SK-N-SH treated with all-trans-retinoic acid at 6 μM for 48 hours (cell line): ENCODE measurements around the gene GAS2.

ENCODE experiments used
- ATAC-seq: fragments of 200-7000 bp; cut with Tn5 transposase; 3 replicates; pipeline ENCODE4 v1.9.1; 2020; ENCODE audit warnings: mild to moderate bottlenecking, moderate library complexity
- ARNTL ChIP-seq: fragments of 450-650 bp; formaldehyde crosslinking; IDR thresholded peaks from 2 replicates; pipeline ENCODE4 v1.5.0; 2020; ENCODE audit warnings: low read depth, mild to moderate bottlenecking, moderate library complexity, borderline replicate concordance
- BACH2 ChIP-seq: fragments of 250-450 bp; sonication (Bioruptor Pico); IDR thresholded peaks from 2 replicates; pipeline ENCODE4 v1.9.0; 2021; ENCODE audit warnings: mild to moderate bottlenecking, borderline replicate concordance
- CSDC2 ChIP-seq: fragments of 250-450 bp; sonication (Bioruptor Pico); IDR thresholded peaks from 2 replicates; pipeline ENCODE4 v1.5.0; 2020; ENCODE audit warnings: mild to moderate bottlenecking, moderate library complexity
- ESRRG ChIP-seq: fragments of 250-450 bp; sonication (Bioruptor Pico); IDR thresholded peaks from 2 replicates; pipeline ENCODE4 v1.6.1; 2021; ENCODE audit warnings: mild to moderate bottlenecking
- GLIS3 ChIP-seq: fragments of 250-450 bp; sonication (Bioruptor Pico); IDR thresholded peaks from 2 replicates; pipeline ENCODE4 v1.5.0; 2020; ENCODE audit warnings: mild to moderate bottlenecking, moderate library complexity
- ISL1 ChIP-seq: fragments of 250-450 bp; sonication (Bioruptor Pico); IDR thresholded peaks from 2 replicates; pipeline ENCODE4 v2.1.2; 2022; ENCODE audit warnings: mild to moderate bottlenecking, moderate library complexity
- OSR1 ChIP-seq: fragments of 250-450 bp; sonication (Bioruptor Pico); IDR thresholded peaks from 2 replicates; pipeline ENCODE4 v1.8.0; 2022; ENCODE audit warnings: moderate library complexity, mild to moderate bottlenecking, inconsistent platforms
- POU6F1 ChIP-seq: fragments of 250-450 bp; sonication (Bioruptor Pico); IDR thresholded peaks from 2 replicates; pipeline ENCODE4 v1.8.0; 2021; ENCODE audit warnings: low read depth, mild to moderate bottlenecking, moderate library complexity, borderline replicate concordance
- PPARA ChIP-seq: fragments of 250-450 bp; sonication (Bioruptor Pico); IDR thresholded peaks from 2 replicates; pipeline ENCODE4 v1.5.0; 2020; ENCODE audit warnings: mild to moderate bottlenecking, borderline replicate concordance
- RARB ChIP-seq: fragments of 250-450 bp; sonication (Bioruptor Pico); IDR thresholded peaks from 2 replicates; pipeline ENCODE4 v1.8.0; 2021; ENCODE audit warnings: mild to moderate bottlenecking, moderate library complexity
- SNAI2 ChIP-seq: fragments of 250-450 bp; sonication (Bioruptor Pico); IDR thresholded peaks from 2 replicates; pipeline ENCODE4 v1.5.0; 2020; ENCODE audit warnings: mild to moderate bottlenecking, moderate library complexity
- TCF4 ChIP-seq: fragments of 250-450 bp; sonication (Bioruptor Pico); IDR thresholded peaks from 2 replicates; pipeline ENCODE4 v1.8.0; 2021; ENCODE audit warnings: mild to moderate bottlenecking, moderate library complexity, borderline replicate concordance
- ZC3H10 ChIP-seq: fragments of 250-450 bp; sonication (Bioruptor Pico); IDR thresholded peaks from 2 replicates; pipeline ENCODE4 v1.5.1; 2021; ENCODE audit warnings: mild to moderate bottlenecking, moderate library complexity
- ZFP3 ChIP-seq: fragments of 250-450 bp; sonication (Bioruptor Pico); IDR thresholded peaks from 2 replicates; pipeline ENCODE4 v1.5.0; 2020; ENCODE audit warnings: mild to moderate bottlenecking, moderate library complexity
- ZFP30 ChIP-seq: fragments of 450-650 bp; formaldehyde crosslinking; IDR thresholded peaks from 2 replicates; pipeline ENCODE4 v1.5.0; 2022; ENCODE audit warnings: mild to moderate bottlenecking, moderate library complexity
- ZNF565 ChIP-seq: fragments of 450-650 bp; formaldehyde crosslinking; conservative IDR thresholded peaks from 2 replicates; pipeline ENCODE4 v1.5.0; 2020; ENCODE audit warnings: low read depth, mild to moderate bottlenecking, moderate library complexity
- ZNF70 ChIP-seq: fragments of 450-650 bp; formaldehyde crosslinking; IDR thresholded peaks from 2 replicates; pipeline ENCODE4 v1.5.0; 2020; ENCODE audit warnings: mild to moderate bottlenecking, moderate library complexity
- ZNF8 ChIP-seq: fragments of 450-650 bp; formaldehyde crosslinking; IDR thresholded peaks from 2 replicates; pipeline ENCODE4 v1.5.0; 2020; ENCODE audit warnings: mild to moderate bottlenecking, moderate library complexity
- TF ChIP-seq, protein P1 (sequence below): fragments of 250-450 bp; sonication (Bioruptor Pico); IDR thresholded peaks from 2 replicates; pipeline ENCODE4 v1.8.0; 2020; ENCODE audit warnings: mild to moderate bottlenecking, moderate library complexity, borderline replicate concordance
- TF ChIP-seq, protein P2 (sequence below): fragments of 250-450 bp; sonication (Bioruptor Pico); IDR thresholded peaks from 2 replicates; pipeline ENCODE4 v1.5.0; 2020; ENCODE audit warnings: mild to moderate bottlenecking, moderate library complexity
- TF ChIP-seq, protein P3 (sequence below): fragments of 250-450 bp; sonication (Bioruptor Pico); IDR thresholded peaks from 2 replicates; pipeline ENCODE4 v1.5.1; 2021; ENCODE audit warnings: mild to moderate bottlenecking, moderate library complexity

The GAS2 gene

DNA sequence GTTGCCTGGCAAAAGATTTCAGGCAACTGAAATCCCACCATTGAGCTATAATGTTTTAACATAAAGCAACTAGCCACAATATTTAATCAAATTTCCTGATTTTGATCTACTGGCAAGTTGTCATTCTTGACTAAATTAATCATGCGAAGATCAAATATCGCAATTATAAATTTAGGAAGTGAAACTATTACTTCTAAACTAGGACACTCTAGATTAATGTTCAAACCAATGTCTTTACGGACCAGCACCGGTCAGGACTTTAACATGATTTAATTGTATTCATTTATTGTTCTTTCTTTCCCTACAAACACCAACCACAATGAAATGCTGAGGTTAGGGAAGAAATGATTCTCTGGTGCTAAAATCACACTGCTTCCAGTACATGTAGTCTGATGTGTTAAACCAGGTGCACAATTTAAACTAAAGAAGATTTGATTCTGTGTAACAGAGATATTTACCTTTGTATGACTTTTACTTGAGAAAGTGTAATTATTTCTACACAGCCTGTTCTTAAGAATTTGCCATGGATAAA is 14.9 kb downstream of the GAS2 start:
- TF ChIP-seq POU6F1 (CRISPR knock-in tag) (no peak), BACH2 (CRISPR knock-in tag) (no peak), ISL1 (CRISPR knock-in tag) (no peak), GLIS3 (no peak), PPARA (CRISPR knock-in tag) (no peak), ZFP30 (CRISPR knock-in tag) (no peak), RARB (no peak), SNAI2 (no peak), ZNF70 (no peak), ZC3H10 (CRISPR knock-in tag) (no peak), ZNF8 (CRISPR knock-in tag) (no peak), TCF4 (CRISPR knock-in tag) (no peak), ESRRG (CRISPR knock-in tag) (no peak), ZNF565 (CRISPR knock-in tag) (no peak), OSR1 (CRISPR knock-in tag) (no peak), ZFP3 (CRISPR knock-in tag) (no peak), CSDC2 (CRISPR knock-in tag) (no peak)
- TF ChIP-seq, protein P1, sequence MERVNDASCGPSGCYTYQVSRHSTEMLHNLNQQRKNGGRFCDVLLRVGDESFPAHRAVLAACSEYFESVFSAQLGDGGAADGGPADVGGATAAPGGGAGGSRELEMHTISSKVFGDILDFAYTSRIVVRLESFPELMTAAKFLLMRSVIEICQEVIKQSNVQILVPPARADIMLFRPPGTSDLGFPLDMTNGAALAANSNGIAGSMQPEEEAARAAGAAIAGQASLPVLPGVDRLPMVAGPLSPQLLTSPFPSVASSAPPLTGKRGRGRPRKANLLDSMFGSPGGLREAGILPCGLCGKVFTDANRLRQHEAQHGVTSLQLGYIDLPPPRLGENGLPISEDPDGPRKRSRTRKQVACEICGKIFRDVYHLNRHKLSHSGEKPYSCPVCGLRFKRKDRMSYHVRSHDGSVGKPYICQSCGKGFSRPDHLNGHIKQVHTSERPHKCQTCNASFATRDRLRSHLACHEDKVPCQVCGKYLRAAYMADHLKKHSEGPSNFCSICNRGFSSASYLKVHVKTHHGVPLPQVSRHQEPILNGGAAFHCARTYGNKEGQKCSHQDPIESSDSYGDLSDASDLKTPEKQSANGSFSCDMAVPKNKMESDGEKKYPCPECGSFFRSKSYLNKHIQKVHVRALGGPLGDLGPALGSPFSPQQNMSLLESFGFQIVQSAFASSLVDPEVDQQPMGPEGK (CRISPR knock-in tag): no peak
- TF ChIP-seq, protein P2, sequence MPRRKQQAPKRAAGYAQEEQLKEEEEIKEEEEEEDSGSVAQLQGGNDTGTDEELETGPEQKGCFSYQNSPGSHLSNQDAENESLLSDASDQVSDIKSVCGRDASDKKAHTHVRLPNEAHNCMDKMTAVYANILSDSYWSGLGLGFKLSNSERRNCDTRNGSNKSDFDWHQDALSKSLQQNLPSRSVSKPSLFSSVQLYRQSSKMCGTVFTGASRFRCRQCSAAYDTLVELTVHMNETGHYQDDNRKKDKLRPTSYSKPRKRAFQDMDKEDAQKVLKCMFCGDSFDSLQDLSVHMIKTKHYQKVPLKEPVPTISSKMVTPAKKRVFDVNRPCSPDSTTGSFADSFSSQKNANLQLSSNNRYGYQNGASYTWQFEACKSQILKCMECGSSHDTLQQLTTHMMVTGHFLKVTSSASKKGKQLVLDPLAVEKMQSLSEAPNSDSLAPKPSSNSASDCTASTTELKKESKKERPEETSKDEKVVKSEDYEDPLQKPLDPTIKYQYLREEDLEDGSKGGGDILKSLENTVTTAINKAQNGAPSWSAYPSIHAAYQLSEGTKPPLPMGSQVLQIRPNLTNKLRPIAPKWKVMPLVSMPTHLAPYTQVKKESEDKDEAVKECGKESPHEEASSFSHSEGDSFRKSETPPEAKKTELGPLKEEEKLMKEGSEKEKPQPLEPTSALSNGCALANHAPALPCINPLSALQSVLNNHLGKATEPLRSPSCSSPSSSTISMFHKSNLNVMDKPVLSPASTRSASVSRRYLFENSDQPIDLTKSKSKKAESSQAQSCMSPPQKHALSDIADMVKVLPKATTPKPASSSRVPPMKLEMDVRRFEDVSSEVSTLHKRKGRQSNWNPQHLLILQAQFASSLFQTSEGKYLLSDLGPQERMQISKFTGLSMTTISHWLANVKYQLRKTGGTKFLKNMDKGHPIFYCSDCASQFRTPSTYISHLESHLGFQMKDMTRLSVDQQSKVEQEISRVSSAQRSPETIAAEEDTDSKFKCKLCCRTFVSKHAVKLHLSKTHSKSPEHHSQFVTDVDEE (CRISPR knock-in tag): no peak
- TF ChIP-seq, protein P3, sequence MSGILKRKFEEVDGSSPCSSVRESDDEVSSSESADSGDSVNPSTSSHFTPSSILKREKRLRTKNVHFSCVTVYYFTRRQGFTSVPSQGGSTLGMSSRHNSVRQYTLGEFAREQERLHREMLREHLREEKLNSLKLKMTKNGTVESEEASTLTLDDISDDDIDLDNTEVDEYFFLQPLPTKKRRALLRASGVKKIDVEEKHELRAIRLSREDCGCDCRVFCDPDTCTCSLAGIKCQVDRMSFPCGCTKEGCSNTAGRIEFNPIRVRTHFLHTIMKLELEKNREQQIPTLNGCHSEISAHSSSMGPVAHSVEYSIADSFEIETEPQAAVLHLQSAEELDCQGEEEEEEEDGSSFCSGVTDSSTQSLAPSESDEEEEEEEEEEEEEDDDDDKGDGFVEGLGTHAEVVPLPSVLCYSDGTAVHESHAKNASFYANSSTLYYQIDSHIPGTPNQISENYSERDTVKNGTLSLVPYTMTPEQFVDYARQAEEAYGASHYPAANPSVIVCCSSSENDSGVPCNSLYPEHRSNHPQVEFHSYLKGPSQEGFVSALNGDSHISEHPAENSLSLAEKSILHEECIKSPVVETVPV (CRISPR knock-in tag): no peak
- no peak for ATAC-seq

DNA sequence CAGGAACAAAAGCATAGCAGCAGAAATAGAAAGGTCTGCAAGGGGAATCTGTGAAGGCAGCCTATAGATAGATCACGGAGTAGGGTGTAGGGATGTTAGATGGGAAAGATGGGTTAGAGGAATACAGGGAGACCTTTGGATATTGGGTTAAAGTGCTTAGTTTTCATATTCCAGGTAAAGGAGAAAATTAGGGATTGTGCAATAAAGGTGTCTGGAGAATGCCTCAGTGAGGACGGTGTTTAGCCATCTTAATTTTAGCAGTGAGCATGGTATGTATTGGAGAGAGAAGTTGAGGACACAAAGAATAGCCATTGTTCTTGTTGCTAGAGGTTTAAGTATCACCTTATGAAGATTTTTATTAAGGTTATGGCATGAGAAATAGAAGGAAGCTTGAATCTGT is 17.7 kb downstream of the GAS2 start:
- TF ChIP-seq OSR1 (CRISPR knock-in tag): no peak
- TF ChIP-seq ZC3H10 (CRISPR knock-in tag): no peak
- TF ChIP-seq RARB: no peak
- TF ChIP-seq, protein P3 (CRISPR knock-in tag): no peak
- no peak for TF ChIP-seq ZNF565 (CRISPR knock-in tag)
- TF ChIP-seq SNAI2: no peak
- TF ChIP-seq ARNTL: no peak
- TF ChIP-seq ZFP30 (CRISPR knock-in tag): no peak
- TF ChIP-seq ESRRG (CRISPR knock-in tag): no peak
- TF ChIP-seq TCF4 (CRISPR knock-in tag): no peak
- TF ChIP-seq ZNF8 (CRISPR knock-in tag): no peak
- TF ChIP-seq PPARA (CRISPR knock-in tag): no peak
- ATAC-seq: no peak

DNA sequence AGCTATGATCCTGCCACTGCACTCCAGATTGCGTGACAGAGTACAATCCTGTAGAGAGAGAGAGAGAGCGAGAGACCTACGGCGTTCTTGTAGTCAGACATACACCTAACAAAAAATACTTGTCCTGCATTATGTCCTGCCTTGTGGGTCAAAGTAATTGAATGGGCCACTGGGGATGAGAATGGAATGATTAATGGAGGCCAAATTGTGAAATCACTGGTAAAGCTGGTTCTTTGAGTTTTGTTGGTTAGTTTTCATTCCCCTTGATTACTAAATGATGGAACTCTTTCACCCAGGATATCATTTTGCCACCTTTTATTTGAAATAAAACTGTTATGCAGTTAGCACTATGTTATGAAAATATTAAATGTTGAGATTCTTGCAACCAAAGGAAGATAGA is 18.7 kb downstream of the GAS2 start:
- no peak for ATAC-seq
- TF ChIP-seq POU6F1 (CRISPR knock-in tag) (no peak), ZC3H10 (CRISPR knock-in tag) (no peak)
- TF ChIP-seq, all 23 proteins: peak for 0
